CD8-positive, alpha-beta memory T cell (primary cell): ENCODE data around the gene SERTAD4. TPM values are rescaled to one million over a fixed set of nuclear protein-coding genes. Genes with fewer than 3 reads are reported as not detected.

Experiments
- CTCF ChIA-PET: fragments of 350-600 bp; sonication (Branson Sonifier 250); formaldehyde crosslinking; loops from one replicate; lab custom pipeline; 2021; ENCODE audit warnings: antibody characterized with exemption; lab: Charles Lee
- POLR2A ChIA-PET: fragments of 350-600 bp; sonication (Branson Sonifier 250); formaldehyde crosslinking; loops from one replicate; lab custom pipeline; 2021; ENCODE audit warnings: antibody characterized with exemption; lab: Charles Lee
- DNase-seq, 5 donors: peaks; one replicate each; pipeline versions ENCODE4 v3.0.0 to v3.0.0-alpha.2; 2020 to 2022; ENCODE audit warnings: mixed read lengths in 1 of 5
- H3K27ac ChIP-seq: one replicate; pipeline ENCODE4 v1.7.0; 2013; ENCODE audit warnings: low read depth, mild to moderate bottlenecking, low read length, moderate library complexity
- H3K27me3 ChIP-seq: 2 replicates; pipeline ENCODE4 v1.7.0; 2013; ENCODE audit warnings: low read length, mild to moderate bottlenecking; ENCODE audit not compliant: insufficient read depth, poor library complexity, severe bottlenecking
- H3K36me3 ChIP-seq: 2 replicates; pipeline ENCODE4 v1.7.0; 2013; ENCODE audit warnings: mild to moderate bottlenecking, low read length, moderate library complexity; ENCODE audit not compliant: insufficient read depth
- H3K4me1 ChIP-seq: 2 replicates; pipeline ENCODE4 v1.7.0; 2013; ENCODE audit warnings: mild to moderate bottlenecking, low read length, moderate library complexity; ENCODE audit not compliant: insufficient read depth
- H3K4me3 ChIP-seq: 2 replicates; pipeline ENCODE4 v1.7.0; 2013; ENCODE audit warnings: mild to moderate bottlenecking, low read length
- H3K9me3 ChIP-seq: 2 replicates; pipeline ENCODE4 v1.7.0; 2013; ENCODE audit warnings: mild to moderate bottlenecking, low read length
- H3K27ac Mint-ChIP-seq, 8 donors: one replicate each; pipeline ENCODE4 v1.8.0; 2020 to 2021; ENCODE audit warnings: mixed read lengths in 8 of 8, mild to moderate bottlenecking in 6 of 8, inconsistent platforms in 3 of 8, moderate library complexity in 3 of 8
- H3K27me3 Mint-ChIP-seq, 2 donors: one replicate each; pipeline ENCODE4 v1.8.0; 2020 to 2021; ENCODE audit warnings: mixed read lengths in 2 of 2, mild to moderate bottlenecking in 1 of 2, moderate library complexity in 1 of 2
- H3K36me3 Mint-ChIP-seq, 3 donors: one replicate each; pipeline ENCODE4 v1.8.0; 2020 to 2021; ENCODE audit warnings: mixed read lengths in 3 of 3, inconsistent platforms in 1 of 3, mild to moderate bottlenecking in 1 of 3
- H3K4me1 Mint-ChIP-seq, 3 donors: one replicate each; pipeline ENCODE4 v1.8.0; 2020 to 2021; ENCODE audit warnings: mixed read lengths in 3 of 3, inconsistent platforms in 1 of 3, mild to moderate bottlenecking in 1 of 3
- H3K4me3 Mint-ChIP-seq, 7 donors: one replicate each; pipeline ENCODE4 v1.8.0; 2020 to 2021; ENCODE audit warnings: mixed read lengths in 7 of 7, mild to moderate bottlenecking in 6 of 7, moderate library complexity in 4 of 7, inconsistent platforms in 2 of 7
- H3K9me3 Mint-ChIP-seq, 5 donors: one replicate each; pipeline ENCODE4 v1.8.0; 2020 to 2022; ENCODE audit warnings: mixed read lengths in 5 of 5, mild to moderate bottlenecking in 3 of 5, moderate library complexity in 2 of 5, inconsistent platforms in 1 of 5
- polyA plus RNA-seq: library from polyadenylated mRNA; unstranded; fragments of 300-500 nt; fragmentation: Illumina TruSeq; gene quantifications from one replicate; pipeline ENCODE4 v1.2.3, GENCODE V29; 2021
- total RNA-seq, 2 experiments: library from RNA; stranded (reverse); gene quantifications; one replicate each; pipeline ENCODE4 v1.2.3, GENCODE V29; 2021

SERTAD4 gene
- total and polyA plus RNA-seq, 3 experiments from 2014 or later: not detected

DNA sequence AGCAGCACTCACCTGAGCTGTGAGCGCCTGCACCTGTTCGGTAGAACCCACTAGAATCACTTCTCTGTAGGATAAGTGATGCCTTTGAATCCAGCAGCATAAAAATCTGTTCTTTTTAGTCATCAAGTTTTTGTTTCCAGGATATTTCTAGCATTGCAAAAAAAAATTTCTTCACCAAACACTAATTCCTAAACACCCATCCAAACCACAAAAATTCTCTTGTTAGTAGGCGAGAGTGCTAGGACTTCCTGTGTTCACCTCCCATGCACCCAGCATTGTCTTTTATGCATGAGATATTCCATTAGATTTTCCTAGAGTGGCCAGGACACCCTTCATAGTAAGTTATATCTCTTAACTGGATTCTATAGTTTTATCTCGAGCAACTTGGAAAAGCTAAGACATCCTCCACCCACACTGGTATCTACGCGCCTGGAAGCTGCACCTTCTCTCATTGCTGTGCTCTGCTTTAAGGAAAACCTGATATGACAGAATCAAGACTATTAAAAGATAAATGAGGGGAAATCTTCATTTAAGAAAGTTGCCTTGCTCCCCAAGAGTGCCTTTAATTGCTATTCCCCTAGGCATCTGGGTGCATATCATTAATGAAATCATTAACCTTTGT lies 12.3 kb downstream of the SERTAD4 start:
- H3K36me3 ChIP-seq: no peaks in the 10 kb centered on the region
- H3K27ac Mint-ChIP-seq: no peak overlapping the region
- peaks cover 26 to 90% of the 10 kb centered on the region in 2 donors for H3K27me3 Mint-ChIP-seq
- H3K4me3 Mint-ChIP-seq: no peak overlapping the region
- H3K27me3 ChIP-seq: peaks cover 3% of the 10 kb centered on the region
- CTCF ChIA-PET: no interaction called here
- no peaks in the 10 kb centered on the region for H3K9me3 ChIP-seq
- peaks cover 0 to 2% (median 0%) of the 10 kb centered on the region in 5 donors for H3K9me3 Mint-ChIP-seq
- H3K4me1 Mint-ChIP-seq: no peaks in the 10 kb centered on the region
- no peak overlapping the region for H3K27ac ChIP-seq
- H3K4me1 ChIP-seq: no peaks in the 10 kb centered on the region
- H3K4me3 ChIP-seq: no peak overlapping the region
- H3K36me3 Mint-ChIP-seq: no peaks in the 10 kb centered on the region
- POLR2A ChIA-PET: no interaction called here
- no peak for DNase-seq

DNA sequence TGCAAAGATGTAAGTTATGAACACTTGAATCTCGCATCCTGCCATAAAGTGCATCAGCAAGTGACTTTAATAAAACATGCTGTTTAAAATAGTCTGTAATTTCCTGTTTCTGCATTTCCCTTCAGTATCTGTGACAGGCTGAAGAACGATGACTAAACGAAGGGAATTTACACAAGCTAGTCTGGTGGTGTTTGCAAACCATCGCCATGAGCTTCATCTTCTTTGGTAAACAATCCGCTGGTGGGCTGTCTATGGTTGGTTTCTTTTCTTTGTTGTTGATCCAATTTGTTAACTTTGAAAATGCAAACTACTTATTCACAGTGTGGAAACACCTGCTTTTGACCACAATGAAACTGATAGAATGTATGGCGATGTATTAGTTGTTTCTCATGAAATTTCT lies 13.9 kb downstream of the SERTAD4 start:
- H3K36me3 Mint-ChIP-seq: no peaks in the 10 kb centered on the region
- H3K4me1 Mint-ChIP-seq: peaks cover 6 to 9% (median 8%) of the 10 kb centered on the region in 3 donors
- no peak overlapping the region for H3K4me3 Mint-ChIP-seq
- no peaks in the 10 kb centered on the region for H3K36me3 ChIP-seq
- no peak overlapping the region for H3K27ac ChIP-seq
- H3K27me3 ChIP-seq: peaks cover 3% of the 10 kb centered on the region
- no peak overlapping the region for H3K27ac Mint-ChIP-seq
- POLR2A ChIA-PET: no interaction called here
- H3K4me1 ChIP-seq: no peaks in the 10 kb centered on the region
- H3K9me3 Mint-ChIP-seq: peaks cover 0 to 7% (median 0%) of the 10 kb centered on the region in 5 donors
- CTCF ChIA-PET: no interaction called here
- DNase-seq: no peak
- H3K4me3 ChIP-seq: no peak overlapping the region
- H3K9me3 ChIP-seq: no peaks in the 10 kb centered on the region
- H3K27me3 Mint-ChIP-seq: peaks cover 31 to 85% of the 10 kb centered on the region in 2 donors

DNA sequence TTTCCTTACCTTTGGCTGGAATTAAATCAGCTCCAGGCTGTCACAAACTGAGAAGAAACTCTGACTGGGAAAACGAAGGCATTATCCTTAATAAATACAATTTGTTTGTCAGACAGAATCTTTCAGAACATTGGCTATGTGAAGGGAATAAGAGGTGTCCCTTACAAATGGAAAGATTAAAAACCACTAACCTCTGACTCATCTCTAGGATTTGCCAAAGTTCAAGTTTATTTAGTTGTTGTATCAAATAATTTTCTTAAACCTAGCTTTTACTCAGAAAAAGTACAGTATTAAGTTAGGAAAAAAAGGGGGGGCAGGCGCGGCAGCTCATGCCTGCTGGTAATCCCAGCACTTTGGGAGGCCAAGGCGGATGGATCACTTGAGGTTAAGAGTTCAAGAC lies 15.7 kb downstream of the SERTAD4 start:
- no peaks in the 10 kb centered on the region for H3K9me3 ChIP-seq
- no peak overlapping the region for H3K27ac ChIP-seq
- no peak for DNase-seq
- ChIA-PET POLR2A (no interaction called here), CTCF (no interaction called here)
- H3K4me1 ChIP-seq: no peaks in the 10 kb centered on the region
- H3K4me3 ChIP-seq: no peak overlapping the region
- no peak overlapping the region for H3K27ac Mint-ChIP-seq
- H3K9me3 Mint-ChIP-seq: peaks cover 0 to 7% (median 0%) of the 10 kb centered on the region in 5 donors
- no peak overlapping the region for H3K4me3 Mint-ChIP-seq
- peaks cover 12% of the 10 kb centered on the region for H3K27me3 ChIP-seq
- peaks cover 34 to 79% of the 10 kb centered on the region in 2 donors for H3K27me3 Mint-ChIP-seq
- no peaks in the 10 kb centered on the region for H3K36me3 ChIP-seq
- H3K36me3 Mint-ChIP-seq: no peaks in the 10 kb centered on the region
- peaks cover 8 to 20% (median 10%) of the 10 kb centered on the region in 3 donors for H3K4me1 Mint-ChIP-seq

DNA sequence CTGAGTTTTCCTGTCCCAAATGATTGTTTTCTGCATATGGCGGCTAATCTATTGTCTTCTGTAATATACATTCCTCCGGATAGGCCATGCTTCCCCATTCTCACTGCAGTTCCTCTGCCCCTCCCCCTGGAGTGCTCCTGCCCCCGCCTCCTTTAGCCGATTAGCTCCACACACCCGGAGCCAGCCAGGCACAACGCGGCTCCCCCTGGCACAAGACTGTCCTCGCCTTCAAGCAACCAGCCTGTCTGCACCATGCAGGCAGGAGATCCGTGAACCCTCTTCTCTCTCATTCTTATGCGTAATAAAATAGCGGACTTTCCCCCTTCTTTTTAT lies 18.0 kb downstream of the SERTAD4 start:
- no peaks in the 10 kb centered on the region for H3K9me3 ChIP-seq
- Mint-ChIP-seq H3K27ac (no peak overlapping the region), H3K9me3 (peaks cover 0 to 7% (median 0%) of the 10 kb centered on the region in 5 donors), H3K36me3 (peaks cover 0 to 3% (median 0%) of the 10 kb centered on the region in 3 donors), H3K4me1 (peaks cover 8 to 20% (median 10%) of the 10 kb centered on the region in 3 donors), H3K27me3 (peaks cover 48 to 84% of the 10 kb centered on the region in 2 donors), H3K4me3 (peak overlapping the region in 6 of 7 donors; percentile 4 to 90 (median 41))
- no peak overlapping the region for H3K27ac ChIP-seq
- H3K27me3 ChIP-seq: peaks cover 15% of the 10 kb centered on the region
- POLR2A ChIA-PET: no interaction called here
- no peaks in the 10 kb centered on the region for H3K36me3 ChIP-seq
- CTCF ChIA-PET: no interaction called here
- H3K4me1 ChIP-seq: no peaks in the 10 kb centered on the region
- no peak for DNase-seq
- H3K4me3 ChIP-seq: no peak overlapping the region

DNA sequence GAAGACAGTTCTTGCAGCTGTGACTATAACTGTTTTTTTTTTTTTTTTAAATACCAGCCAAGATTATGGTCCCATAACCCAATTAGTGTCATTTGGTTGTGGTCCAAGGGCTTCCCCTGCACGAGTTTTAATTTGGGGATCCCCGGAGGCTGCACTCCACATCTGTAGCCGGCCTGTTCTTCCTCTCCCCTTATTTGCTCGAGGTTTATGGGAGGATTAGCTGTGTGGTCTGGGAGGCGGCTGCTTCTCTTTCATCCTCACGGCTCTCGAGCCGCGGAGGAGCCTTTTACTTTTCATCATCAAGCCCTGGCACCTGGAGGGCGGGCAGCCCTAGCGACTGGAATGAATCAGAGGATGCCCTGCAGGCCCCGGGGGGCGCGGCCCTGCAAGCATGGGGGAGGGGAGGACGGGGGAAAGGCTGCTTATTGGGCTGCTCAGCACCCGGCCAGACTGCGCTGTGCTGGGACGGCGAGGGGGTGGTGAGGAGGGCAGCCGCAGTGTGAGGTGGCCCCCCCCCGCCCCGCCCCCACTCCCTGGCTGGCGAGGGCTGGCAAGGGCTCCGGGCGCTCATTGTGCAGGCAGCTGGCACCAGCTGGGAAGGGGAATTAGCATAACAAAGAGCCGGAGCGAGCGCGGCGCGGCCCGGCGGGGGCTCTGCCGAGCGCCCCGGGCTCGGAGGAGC lies 18.5 kb downstream of the SERTAD4 start:
- H3K4me3 Mint-ChIP-seq: peak overlapping the region in 6 of 7 donors; percentile 4 to 90 (median 40)
- Histone ChIP-seq H3K27me3 (peaks cover 15% of the 10 kb centered on the region), H3K9me3 (no peaks in the 10 kb centered on the region), H3K27ac (no peak overlapping the region), H3K4me1 (no peaks in the 10 kb centered on the region), H3K4me3 (no peak overlapping the region), H3K36me3 (no peaks in the 10 kb centered on the region)
- DNase-seq: no peak
- peaks cover 0 to 3% (median 0%) of the 10 kb centered on the region in 3 donors for H3K36me3 Mint-ChIP-seq
- ChIA-PET CTCF (no interaction called here), POLR2A (no interaction called here)
- H3K4me1 Mint-ChIP-seq: peaks cover 8 to 20% (median 10%) of the 10 kb centered on the region in 3 donors
- peaks cover 51 to 83% of the 10 kb centered on the region in 2 donors for H3K27me3 Mint-ChIP-seq
- H3K27ac Mint-ChIP-seq: no peak overlapping the region
- peaks cover 0 to 7% (median 0%) of the 10 kb centered on the region in 5 donors for H3K9me3 Mint-ChIP-seq

DNA sequence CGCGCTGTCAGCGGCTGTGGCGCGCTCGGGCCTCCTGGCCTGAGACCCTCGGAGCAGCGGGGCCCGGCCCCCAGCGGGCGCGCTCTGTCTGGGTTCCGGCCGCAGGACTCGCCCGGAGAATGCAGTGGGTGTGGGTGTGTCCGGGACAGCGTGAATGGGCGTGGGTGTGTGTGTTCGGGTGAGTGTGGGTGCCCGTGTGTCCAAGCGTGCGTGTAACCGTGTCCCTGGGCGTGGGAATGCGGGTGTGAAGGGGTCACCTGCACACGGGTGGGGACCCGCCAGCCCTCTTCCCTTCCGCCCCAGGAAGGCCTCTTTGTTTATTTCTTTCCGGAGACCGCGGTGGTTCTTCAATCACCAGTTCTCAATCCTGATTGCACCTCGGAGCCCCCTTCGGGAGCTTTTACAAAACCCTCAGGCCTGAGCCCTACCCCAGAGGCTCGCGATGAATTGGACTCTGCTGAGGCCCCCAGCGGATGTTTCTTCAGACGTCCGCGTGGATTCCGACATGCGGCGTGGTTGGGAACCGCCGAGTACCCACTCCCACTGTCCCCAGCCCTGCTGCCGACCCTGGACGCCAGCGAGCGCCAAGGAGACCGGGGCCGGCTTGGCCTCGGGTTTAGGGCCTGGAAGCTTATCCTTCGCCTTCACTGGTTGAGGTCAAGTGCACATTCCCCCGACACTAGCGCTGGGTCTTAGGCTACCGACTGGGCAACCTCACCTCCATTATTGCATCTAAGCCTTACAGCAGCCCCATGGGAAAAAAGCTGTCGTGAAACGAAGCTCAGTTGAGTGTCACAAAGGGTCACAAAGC lies 19.3 kb downstream of the SERTAD4 start:
- Histone ChIP-seq H3K9me3 (no peaks in the 10 kb centered on the region), H3K4me1 (no peaks in the 10 kb centered on the region), H3K4me3 (no peak overlapping the region), H3K27ac (no peak overlapping the region), H3K27me3 (peaks cover 15% of the 10 kb centered on the region), H3K36me3 (no peaks in the 10 kb centered on the region)
- Mint-ChIP-seq H3K36me3 (peaks cover 0 to 3% (median 0%) of the 10 kb centered on the region in 3 donors), H3K4me1 (peaks cover 8 to 20% (median 10%) of the 10 kb centered on the region in 3 donors), H3K4me3 (peak overlapping the region; percentile 54 to 78 (median 75)), H3K27me3 (peaks cover 56 to 77% of the 10 kb centered on the region in 2 donors), H3K27ac (peak overlapping the region in 1 of 8 donors; percentile 34), H3K9me3 (peaks cover 0 to 7% (median 0%) of the 10 kb centered on the region in 5 donors)
- ChIA-PET POLR2A (no interaction called here), CTCF (no interaction called here)
- no peak for DNase-seq

DNA sequence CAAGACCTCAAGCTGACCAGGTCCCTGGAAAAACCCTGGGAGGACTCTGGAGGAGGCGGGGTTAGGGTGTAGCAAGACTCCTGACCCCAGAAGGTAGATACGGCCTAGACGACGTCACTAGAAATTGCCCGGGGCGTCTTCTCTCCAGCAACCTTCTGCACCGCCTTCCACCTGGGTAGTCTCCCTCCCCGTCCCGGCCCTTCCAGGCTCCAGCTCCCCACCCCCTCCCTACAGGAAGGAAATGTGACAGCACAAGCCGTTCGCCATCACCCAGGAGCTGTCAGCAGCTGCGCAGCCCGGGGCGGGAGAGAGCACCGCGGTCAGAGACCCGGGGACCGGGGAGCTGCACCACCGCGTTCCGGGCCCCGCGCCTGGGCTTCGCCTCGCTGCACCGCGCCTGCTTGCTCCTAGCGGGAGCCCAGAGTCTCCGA lies 20.0 kb downstream of the SERTAD4 start:
- H3K4me1 ChIP-seq: no peaks in the 10 kb centered on the region
- POLR2A ChIA-PET: no interaction called here
- no peak overlapping the region for H3K27ac ChIP-seq
- Mint-ChIP-seq H3K36me3 (peaks cover 0 to 3% (median 0%) of the 10 kb centered on the region in 3 donors), H3K4me3 (peak overlapping the region in 2 of 7 donors; percentile 48 to 77), H3K27me3 (peaks cover 54 to 74% of the 10 kb centered on the region in 2 donors), H3K9me3 (peaks cover 0 to 7% (median 0%) of the 10 kb centered on the region in 5 donors), H3K27ac (no peak overlapping the region), H3K4me1 (peaks cover 8 to 20% (median 10%) of the 10 kb centered on the region in 3 donors)
- H3K9me3 ChIP-seq: no peaks in the 10 kb centered on the region
- DNase-seq: no peak
- no peak overlapping the region for H3K4me3 ChIP-seq
- peaks cover 15% of the 10 kb centered on the region for H3K27me3 ChIP-seq
- H3K36me3 ChIP-seq: no peaks in the 10 kb centered on the region
- CTCF ChIA-PET: no interaction called here
